ENCODE data around the gene MACROD2. TPM values are rescaled to one million over a fixed set of nuclear protein-coding genes. Genes with fewer than 3 reads are reported as not detected.

The MACROD2 gene
- total RNA-seq, 4 donors from 2014 or later: 4.0 to 14.1 (median 10.4) TPM

DNA sequence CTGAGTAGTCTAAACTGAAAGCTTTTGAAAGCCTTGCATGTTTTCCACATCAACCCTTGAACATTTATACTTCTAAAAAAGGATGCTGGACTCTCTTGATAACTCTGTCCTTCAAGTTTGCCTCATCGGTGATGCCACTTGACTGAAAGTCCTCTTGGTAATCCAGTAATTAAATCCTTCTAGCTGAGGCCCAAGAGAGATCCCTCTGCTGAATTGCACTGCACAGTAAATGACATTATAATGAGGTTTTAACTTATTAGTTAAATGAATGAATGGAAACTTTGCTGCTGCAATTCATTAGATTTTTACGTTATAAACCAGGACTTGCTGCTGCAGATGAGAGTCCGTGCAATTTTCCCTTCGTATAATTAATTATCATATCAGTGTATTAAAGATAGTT, 706.0 kb downstream of the MACROD2 start:
- WGBS, 2 donors: 82 to 90% methylated on average over 4 of the region's 4 CpGs

DNA sequence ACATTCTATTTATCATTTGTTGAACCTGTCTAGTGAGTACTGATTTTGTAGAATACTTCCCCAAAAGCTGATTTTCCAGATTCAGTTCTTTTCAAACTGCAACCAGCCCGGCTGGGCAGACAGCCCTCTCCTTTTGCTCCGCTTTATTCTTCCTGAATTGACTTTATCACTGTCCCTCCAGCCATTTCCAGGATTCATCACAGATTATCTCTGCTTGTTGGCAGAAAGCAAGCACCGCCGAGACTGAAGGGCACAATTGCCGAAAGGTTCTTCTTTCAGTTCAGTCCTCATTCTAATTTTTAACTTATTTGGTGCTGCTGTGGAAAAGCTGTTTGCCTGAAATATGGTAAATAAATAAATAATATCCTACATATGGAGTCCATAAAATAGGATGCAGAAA, 711.2 kb downstream of the MACROD2 start:
- no peak overlapping the region for H3K27ac ChIP-seq
- TF ChIP-seq POLR2A (IDR thresholded peaks at IDR 0.05) (no peak), EP300 (IDR thresholded peaks at IDR 0.05) (no peak)
- TF ChIP-seq, protein P1, sequence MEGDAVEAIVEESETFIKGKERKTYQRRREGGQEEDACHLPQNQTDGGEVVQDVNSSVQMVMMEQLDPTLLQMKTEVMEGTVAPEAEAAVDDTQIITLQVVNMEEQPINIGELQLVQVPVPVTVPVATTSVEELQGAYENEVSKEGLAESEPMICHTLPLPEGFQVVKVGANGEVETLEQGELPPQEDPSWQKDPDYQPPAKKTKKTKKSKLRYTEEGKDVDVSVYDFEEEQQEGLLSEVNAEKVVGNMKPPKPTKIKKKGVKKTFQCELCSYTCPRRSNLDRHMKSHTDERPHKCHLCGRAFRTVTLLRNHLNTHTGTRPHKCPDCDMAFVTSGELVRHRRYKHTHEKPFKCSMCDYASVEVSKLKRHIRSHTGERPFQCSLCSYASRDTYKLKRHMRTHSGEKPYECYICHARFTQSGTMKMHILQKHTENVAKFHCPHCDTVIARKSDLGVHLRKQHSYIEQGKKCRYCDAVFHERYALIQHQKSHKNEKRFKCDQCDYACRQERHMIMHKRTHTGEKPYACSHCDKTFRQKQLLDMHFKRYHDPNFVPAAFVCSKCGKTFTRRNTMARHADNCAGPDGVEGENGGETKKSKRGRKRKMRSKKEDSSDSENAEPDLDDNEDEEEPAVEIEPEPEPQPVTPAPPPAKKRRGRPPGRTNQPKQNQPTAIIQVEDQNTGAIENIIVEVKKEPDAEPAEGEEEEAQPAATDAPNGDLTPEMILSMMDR (IDR thresholded peaks at IDR 0.05): no peak
- no peaks in the 10 kb centered on the region for H3K36me3 ChIP-seq
- no peaks in the 10 kb centered on the region for H3K9me3 ChIP-seq
- H3K4me1 ChIP-seq: peaks cover 0 to 4% (median 0%) of the 10 kb centered on the region in 4 donors
- no peaks in the 10 kb centered on the region for H3K27me3 ChIP-seq
- H3K4me3 ChIP-seq: no peak overlapping the region
- DNase-seq (ENCODE audit: low spot score in 2 of 2): no peak
- 89 to 90% methylated on average over 5 of the region's 5 CpGs for WGBS, 2 donors

More for the DNA sequence above, 706.0 kb downstream of the MACROD2 start:
- Histone ChIP-seq H3K4me3 (no peak overlapping the region), H3K27ac (no peak overlapping the region), H3K9me3 (no peaks in the 10 kb centered on the region), H3K36me3 (no peaks in the 10 kb centered on the region), H3K27me3 (no peaks in the 10 kb centered on the region), H3K4me1 (peaks cover 0 to 7% (median 2%) of the 10 kb centered on the region in 4 donors)
- TF ChIP-seq POLR2A (IDR thresholded peaks at IDR 0.05): no peak
- TF ChIP-seq, protein P1 (IDR thresholded peaks at IDR 0.05): no peak
- no peak for DNase-seq (ENCODE audit: low spot score in 2 of 2)

DNA sequence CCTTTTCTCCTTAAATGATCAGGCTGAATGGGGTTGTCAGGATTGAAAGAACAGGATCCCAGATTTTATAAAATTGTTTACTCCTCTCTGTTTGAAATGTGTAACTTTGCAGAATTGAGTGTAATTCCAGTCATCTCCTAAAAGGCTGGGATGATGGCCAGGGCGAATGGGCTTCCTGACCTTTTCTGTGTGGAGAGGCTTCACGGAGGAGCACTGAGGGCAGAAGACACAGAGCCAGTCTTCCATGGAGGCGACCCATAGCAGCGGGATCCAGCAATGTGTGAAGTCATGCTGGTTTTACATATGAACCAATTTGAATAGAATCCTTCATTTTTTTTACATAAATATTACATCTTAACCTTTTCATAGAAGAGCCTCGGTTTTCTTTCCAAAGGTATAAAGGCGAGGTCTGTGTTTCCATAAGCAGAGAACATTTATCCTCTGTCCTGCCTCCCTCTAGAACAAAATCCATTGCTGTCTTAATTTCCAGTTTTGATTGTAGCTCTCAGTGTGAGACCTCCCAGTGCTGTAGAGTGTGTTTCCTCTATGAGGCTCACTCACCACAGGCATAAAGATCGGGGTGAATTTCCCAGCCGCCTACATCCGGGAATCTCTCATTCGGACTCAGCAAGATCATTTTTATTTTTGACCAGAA, 711.8 kb downstream of the MACROD2 start:
- H3K36me3 ChIP-seq: no peaks in the 10 kb centered on the region
- DNase-seq (ENCODE audit: low spot score in 2 of 2): no peak
- TF ChIP-seq, protein P1 (IDR thresholded peaks at IDR 0.05): no peak
- no peak for TF ChIP-seq EP300 (IDR thresholded peaks at IDR 0.05)
- TF ChIP-seq POLR2A (IDR thresholded peaks at IDR 0.05): no peak
- no peaks in the 10 kb centered on the region for H3K27me3 ChIP-seq
- no peak overlapping the region for H3K27ac ChIP-seq
- no peak overlapping the region for H3K4me3 ChIP-seq
- peaks cover 0 to 4% (median 2%) of the 10 kb centered on the region in 4 donors for H3K4me1 ChIP-seq
- 51 to 59% methylated on average over 10 of the region's 10 CpGs for WGBS, 2 donors
- no peaks in the 10 kb centered on the region for H3K9me3 ChIP-seq

DNA sequence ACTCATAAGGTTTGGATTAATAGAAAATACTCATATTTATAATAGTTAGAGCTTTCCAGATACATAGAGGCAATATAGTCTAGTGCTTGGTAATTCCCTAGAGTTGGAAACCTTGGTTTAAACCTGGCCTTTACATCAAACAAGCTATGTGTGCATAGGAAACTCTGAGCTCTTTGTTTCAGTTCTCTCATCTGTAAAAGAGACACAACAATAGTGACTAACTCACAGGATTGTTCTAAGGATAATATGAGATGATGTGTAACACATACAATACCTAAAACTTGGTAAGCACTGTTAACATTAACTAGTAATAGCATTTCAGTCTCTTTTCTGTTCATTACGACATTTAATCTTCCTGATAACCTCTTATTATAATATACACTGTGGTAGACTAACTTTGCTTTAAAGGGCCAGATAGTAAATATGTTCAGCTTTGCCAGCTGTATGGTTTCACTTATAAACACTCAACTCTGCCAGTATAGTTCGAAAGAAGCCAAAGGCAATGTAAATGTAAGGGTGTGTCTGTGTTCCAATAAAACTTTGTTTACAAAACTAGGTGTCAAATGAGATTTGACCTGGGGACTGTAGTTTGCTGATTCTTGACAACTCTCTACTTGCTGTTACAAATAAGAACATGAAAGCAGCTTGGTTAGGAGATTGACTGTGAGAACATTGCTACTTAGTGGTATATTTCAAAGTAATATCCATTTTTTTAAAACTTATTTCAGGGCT, 712.7 kb downstream of the MACROD2 start:
- Histone ChIP-seq H3K36me3 (no peaks in the 10 kb centered on the region), H3K4me1 (peaks cover 0 to 5% (median 2%) of the 10 kb centered on the region in 4 donors), H3K27me3 (no peaks in the 10 kb centered on the region), H3K4me3 (no peak overlapping the region), H3K9me3 (no peaks in the 10 kb centered on the region), H3K27ac (no peak overlapping the region)
- 69 to 74% methylated on average over 2 of the region's 2 CpGs for WGBS, 2 donors
- DNase-seq (ENCODE audit: low spot score in 2 of 2): no peak
- TF ChIP-seq POLR2A (IDR thresholded peaks at IDR 0.05) (no peak), EP300 (IDR thresholded peaks at IDR 0.05) (no peak)

DNA sequence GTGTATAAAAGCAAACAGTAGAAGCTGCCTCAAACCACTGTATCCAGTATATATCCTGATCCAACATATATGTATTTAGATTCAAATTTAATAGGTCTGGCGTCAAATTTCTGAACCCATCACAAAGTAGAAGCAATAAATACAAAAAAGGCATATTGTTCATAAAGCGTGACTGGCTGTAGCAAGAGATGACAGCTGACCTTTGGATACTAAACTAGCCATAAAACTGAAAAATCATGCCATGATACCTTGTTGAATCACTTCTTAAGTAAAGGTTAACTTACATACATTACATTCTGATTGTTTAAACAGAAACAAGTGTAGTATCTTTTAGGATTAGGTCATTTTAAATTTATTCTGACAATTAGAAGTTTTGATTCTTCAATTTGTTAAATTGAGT, 714.1 kb downstream of the MACROD2 start:
- no peak for TF ChIP-seq EP300 (IDR thresholded peaks at IDR 0.05)
- no peak for TF ChIP-seq POLR2A (IDR thresholded peaks at IDR 0.05)
- TF ChIP-seq, protein P1 (IDR thresholded peaks at IDR 0.05): no peak
- no peak for DNase-seq (ENCODE audit: low spot score in 2 of 2)
- Histone ChIP-seq H3K4me3 (no peak overlapping the region), H3K27ac (no peak overlapping the region), H3K36me3 (no peaks in the 10 kb centered on the region), H3K4me1 (peaks cover 0 to 5% (median 2%) of the 10 kb centered on the region in 4 donors), H3K9me3 (no peaks in the 10 kb centered on the region), H3K27me3 (no peaks in the 10 kb centered on the region)
- WGBS, 2 donors: 65 to 75% methylated on average over 2 of the region's 2 CpGs

Measured in tibial nerve (tissue), 4 donors.